HepG2 (cell line): ENCODE results near the gene SIVA1. TPM values are rescaled to one million over a fixed set of nuclear protein-coding genes. Genes with fewer than 3 reads are reported as not detected.
A peak's percentile ranks its signal among the peaks of the same experiment; 100 is the strongest.

Source experiments
- ATF1 ChIP-seq: IDR thresholded peaks from 2 replicates; pipeline ENCODE4 v1.6.1; 2016; ENCODE audit warnings: mild to moderate bottlenecking, control low read depth
- EED ChIP-seq: sonication (generic); formaldehyde crosslinking; IDR thresholded peaks from 2 replicates; pipeline ENCODE4 v1.5.0; 2020; ENCODE audit warnings: mild to moderate bottlenecking, missing genetic modification reagents
- MXI1 ChIP-seq: IDR thresholded peaks from 3 replicates; pipeline ENCODE4 v1.6.1; 2012; ENCODE audit warnings: low read depth, low read length, inconsistent platforms, borderline replicate concordance
- NR2F6 ChIP-seq, 2 experiments: IDR thresholded peaks; 2 replicates each; pipeline ENCODE4 v1.6.1; 2016; ENCODE audit warnings: antibody characterized with exemption in 1 of 2, mild to moderate bottlenecking in 1 of 2
- POLR2AphosphoS5 ChIP-seq: IDR thresholded peaks from 2 replicates; pipeline ENCODE4 v1.6.1; 2012; ENCODE audit warnings: low read depth, low read length
- POLR2G ChIP-seq: fragments of 200-400 bp; formaldehyde crosslinking; IDR thresholded peaks from 2 replicates; pipeline ENCODE4 v1.6.1; 2018; ENCODE audit warnings: mild to moderate bottlenecking, low read depth, low read length, moderate library complexity
- TBP ChIP-seq: sonication (generic); formaldehyde crosslinking; IDR thresholded peaks from 2 replicates; pipeline ENCODE4 v1.5.0; 2020; ENCODE audit warnings: missing genetic modification reagents
- TBX2 ChIP-seq: sonication (generic); formaldehyde crosslinking; IDR thresholded peaks from 2 replicates; pipeline ENCODE4 v1.5.0; 2020; ENCODE audit warnings: missing genetic modification reagents, mild to moderate bottlenecking, borderline replicate concordance
- ZNF264 ChIP-seq: sonication (generic); formaldehyde crosslinking; IDR thresholded peaks from 2 replicates; pipeline ENCODE4 v1.4.0; 2020; ENCODE audit warnings: missing genetic modification reagents
- ZNF335 ChIP-seq: sonication (generic); formaldehyde crosslinking; IDR thresholded peaks from 2 replicates; pipeline ENCODE4 v1.4.0; 2020; ENCODE audit warnings: missing genetic modification reagents
- ZNF766 ChIP-seq: sonication (generic); formaldehyde crosslinking; IDR thresholded peaks from 2 replicates; pipeline ENCODE4 v1.5.0; 2020; ENCODE audit warnings: missing genetic modification reagents, borderline replicate concordance
- polyA plus RNA-seq, 8 experiments: library from polyadenylated mRNA; depleted of rRNA in 3 of 8; stranded (reverse) in 7 of 8; unstranded in 1 of 8; fragments of >200 nt; fragmentation: Illumina TruSeq in 4 of 8; extraction: Trizol in 4 of 8; gene quantifications; 2 replicates each; pipeline versions ENCODE4 v1.2.1 to v1.2.3, GENCODE V29; 2011 to 2016; ENCODE audit warnings: low read depth in 4 of 8, missing spikeins in 1 of 8, mixed read lengths in 1 of 8; ENCODE audit not compliant: insufficient read depth in 1 of 8
- total RNA-seq, 5 experiments: library from RNA; depleted of rRNA; stranded (reverse); fragments of >200 nt; fragmentation: Illumina TruSeq; extraction: Trizol; gene quantifications; 2 replicates each; pipeline ENCODE4 v1.2.3, GENCODE V29; 2016; ENCODE audit warnings: low read depth in 1 of 5
- TF ChIP-seq, protein P1 (sequence below): sonication (generic); formaldehyde crosslinking; conservative IDR thresholded peaks from 2 replicates; pipeline ENCODE4 v1.8.1; 2023; ENCODE audit warnings: missing genetic modification reagents
- TF ChIP-seq, protein P2 (sequence below), 2 experiments: sonication (generic) in 1 of 2; formaldehyde crosslinking in 1 of 2; IDR thresholded peaks; 2 replicates each; pipeline versions ENCODE4 v1.5.1 to v1.6.1; 2011 to 2020; ENCODE audit warnings: borderline replicate concordance in 1 of 2, low read depth in 1 of 2, low read length in 1 of 2, mild to moderate bottlenecking in 1 of 2, missing genetic modification reagents in 1 of 2, moderate library complexity in 1 of 2
- TF ChIP-seq, protein P3 (sequence below): sonication (generic); formaldehyde crosslinking; IDR thresholded peaks from 2 replicates; pipeline ENCODE4 v1.9.0; 2021; ENCODE audit warnings: missing genetic modification reagents, mild to moderate bottlenecking, borderline replicate concordance
- TF ChIP-seq, protein P4 (sequence below): sonication (generic); formaldehyde crosslinking; IDR thresholded peaks from 2 replicates; pipeline ENCODE4 v1.4.0; 2020; ENCODE audit warnings: missing genetic modification reagents, borderline replicate concordance
- TF ChIP-seq, protein P5 (sequence below): sonication (generic); formaldehyde crosslinking; IDR thresholded peaks from 2 replicates; pipeline ENCODE4; 2020; ENCODE audit warnings: missing genetic modification reagents, mild to moderate bottlenecking, borderline replicate concordance

The SIVA1 gene
- total and polyA plus RNA-seq, 2 of the 13 experiments (the other 11 are each of a cell fraction or from before 2014, with no cell fraction given) = 123 to 186 TPM

DNA sequence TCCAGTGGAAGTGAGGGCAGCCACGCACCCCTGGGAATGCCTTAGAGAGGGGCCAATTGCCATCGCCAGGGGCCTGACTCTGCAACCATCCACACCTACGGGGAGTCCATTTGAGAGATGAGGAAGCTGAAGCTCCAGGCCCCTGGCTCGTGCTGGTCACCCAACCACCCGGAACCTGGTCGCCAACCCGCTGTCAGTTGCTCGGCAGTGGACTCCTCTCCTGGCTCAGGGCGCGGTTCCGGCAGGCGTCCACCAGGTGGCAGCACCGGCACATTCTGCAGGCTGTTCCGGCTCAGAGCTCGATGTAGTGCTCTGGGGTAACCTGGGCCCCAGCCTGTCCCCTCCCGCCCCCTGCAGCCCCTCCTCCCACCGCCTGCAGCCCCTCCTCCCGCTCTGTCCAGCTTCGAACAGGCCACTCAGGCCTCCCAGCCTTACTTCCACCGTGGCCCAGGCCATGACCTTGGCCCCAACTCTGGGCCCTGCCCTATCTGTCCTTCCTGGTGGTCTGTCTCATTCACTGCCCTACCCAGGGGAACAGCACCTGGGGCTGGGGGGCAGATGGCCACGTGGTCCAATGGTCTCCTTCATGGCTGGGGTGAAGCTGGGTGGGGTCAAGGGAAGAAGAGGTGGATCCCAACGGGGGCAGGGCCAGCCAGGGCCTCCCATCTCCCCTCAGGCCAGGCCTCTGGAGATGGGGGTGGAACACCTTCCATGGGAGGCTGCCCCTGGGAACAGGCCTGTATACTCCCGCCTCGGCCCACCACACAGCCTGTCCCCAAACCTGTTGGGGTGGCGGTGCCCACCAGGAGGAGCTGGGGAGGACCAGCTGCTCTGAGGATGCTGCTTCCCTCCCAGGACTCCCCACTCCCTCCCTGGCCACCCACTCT is 15.7 kb downstream of the SIVA1 start (continued):
- TF ChIP-seq, protein P1, sequence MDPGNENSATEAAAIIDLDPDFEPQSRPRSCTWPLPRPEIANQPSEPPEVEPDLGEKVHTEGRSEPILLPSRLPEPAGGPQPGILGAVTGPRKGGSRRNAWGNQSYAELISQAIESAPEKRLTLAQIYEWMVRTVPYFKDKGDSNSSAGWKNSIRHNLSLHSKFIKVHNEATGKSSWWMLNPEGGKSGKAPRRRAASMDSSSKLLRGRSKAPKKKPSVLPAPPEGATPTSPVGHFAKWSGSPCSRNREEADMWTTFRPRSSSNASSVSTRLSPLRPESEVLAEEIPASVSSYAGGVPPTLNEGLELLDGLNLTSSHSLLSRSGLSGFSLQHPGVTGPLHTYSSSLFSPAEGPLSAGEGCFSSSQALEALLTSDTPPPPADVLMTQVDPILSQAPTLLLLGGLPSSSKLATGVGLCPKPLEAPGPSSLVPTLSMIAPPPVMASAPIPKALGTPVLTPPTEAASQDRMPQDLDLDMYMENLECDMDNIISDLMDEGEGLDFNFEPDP (CRISPR knock-in tag) = no peak
- peak; percentile 79 for TF ChIP-seq NR2F6 (IDR thresholded peaks at IDR 0.05)
- peak; percentile 86 for TF ChIP-seq NR2F6 (CRISPR knock-in tag; IDR thresholded peaks at IDR 0.05)
- TF ChIP-seq, protein P2, sequence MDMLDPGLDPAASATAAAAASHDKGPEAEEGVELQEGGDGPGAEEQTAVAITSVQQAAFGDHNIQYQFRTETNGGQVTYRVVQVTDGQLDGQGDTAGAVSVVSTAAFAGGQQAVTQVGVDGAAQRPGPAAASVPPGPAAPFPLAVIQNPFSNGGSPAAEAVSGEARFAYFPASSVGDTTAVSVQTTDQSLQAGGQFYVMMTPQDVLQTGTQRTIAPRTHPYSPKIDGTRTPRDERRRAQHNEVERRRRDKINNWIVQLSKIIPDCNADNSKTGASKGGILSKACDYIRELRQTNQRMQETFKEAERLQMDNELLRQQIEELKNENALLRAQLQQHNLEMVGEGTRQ (IDR thresholded peaks at IDR 0.05; ENCODE audit: low read depth, low read length) = no peak
- TF ChIP-seq, protein P2 (CRISPR knock-in tag; IDR thresholded peaks at IDR 0.05; ENCODE audit: borderline replicate concordance) = peak; percentile 78
- peak; percentile 57; the same call in 1 of the 2 replicates for TF ChIP-seq ZNF766
- no peak for TF ChIP-seq TBP
- 0 out of 2 replicates have a peak, but pooled peaks have one; percentile 51 for TF ChIP-seq ZNF335 (CRISPR knock-in tag)
- TF ChIP-seq MXI1 = peak; percentile 56; the same call in 1 of the 3 replicates
- TF ChIP-seq, protein P3, sequence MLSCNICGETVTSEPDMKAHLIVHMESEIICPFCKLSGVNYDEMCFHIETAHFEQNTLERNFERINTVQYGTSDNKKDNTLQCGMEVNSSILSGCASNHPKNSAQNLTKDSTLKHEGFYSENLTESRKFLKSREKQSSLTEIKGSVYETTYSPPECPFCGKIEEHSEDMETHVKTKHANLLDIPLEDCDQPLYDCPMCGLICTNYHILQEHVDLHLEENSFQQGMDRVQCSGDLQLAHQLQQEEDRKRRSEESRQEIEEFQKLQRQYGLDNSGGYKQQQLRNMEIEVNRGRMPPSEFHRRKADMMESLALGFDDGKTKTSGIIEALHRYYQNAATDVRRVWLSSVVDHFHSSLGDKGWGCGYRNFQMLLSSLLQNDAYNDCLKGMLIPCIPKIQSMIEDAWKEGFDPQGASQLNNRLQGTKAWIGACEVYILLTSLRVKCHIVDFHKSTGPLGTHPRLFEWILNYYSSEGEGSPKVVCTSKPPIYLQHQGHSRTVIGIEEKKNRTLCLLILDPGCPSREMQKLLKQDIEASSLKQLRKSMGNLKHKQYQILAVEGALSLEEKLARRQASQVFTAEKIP (CRISPR knock-in tag) = no peak
- TF ChIP-seq ZNF264 (CRISPR knock-in tag) = no peak
- no peak for TF ChIP-seq ATF1 (CRISPR knock-in tag)
- peak; percentile 57; the same call in 1 of the 2 replicates for TF ChIP-seq TBX2
- TF ChIP-seq, protein P4, sequence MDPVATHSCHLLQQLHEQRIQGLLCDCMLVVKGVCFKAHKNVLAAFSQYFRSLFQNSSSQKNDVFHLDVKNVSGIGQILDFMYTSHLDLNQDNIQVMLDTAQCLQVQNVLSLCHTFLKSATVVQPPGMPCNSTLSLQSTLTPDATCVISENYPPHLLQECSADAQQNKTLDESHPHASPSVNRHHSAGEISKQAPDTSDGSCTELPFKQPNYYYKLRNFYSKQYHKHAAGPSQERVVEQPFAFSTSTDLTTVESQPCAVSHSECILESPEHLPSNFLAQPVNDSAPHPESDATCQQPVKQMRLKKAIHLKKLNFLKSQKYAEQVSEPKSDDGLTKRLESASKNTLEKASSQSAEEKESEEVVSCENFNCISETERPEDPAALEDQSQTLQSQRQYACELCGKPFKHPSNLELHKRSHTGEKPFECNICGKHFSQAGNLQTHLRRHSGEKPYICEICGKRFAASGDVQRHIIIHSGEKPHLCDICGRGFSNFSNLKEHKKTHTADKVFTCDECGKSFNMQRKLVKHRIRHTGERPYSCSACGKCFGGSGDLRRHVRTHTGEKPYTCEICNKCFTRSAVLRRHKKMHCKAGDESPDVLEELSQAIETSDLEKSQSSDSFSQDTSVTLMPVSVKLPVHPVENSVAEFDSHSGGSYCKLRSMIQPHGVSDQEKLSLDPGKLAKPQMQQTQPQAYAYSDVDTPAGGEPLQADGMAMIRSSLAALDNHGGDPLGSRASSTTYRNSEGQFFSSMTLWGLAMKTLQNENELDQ (CRISPR knock-in tag) = no peak
- TF ChIP-seq POLR2G = peak; percentile 62; the same call in 1 of the 2 replicates
- TF ChIP-seq, protein P5, sequence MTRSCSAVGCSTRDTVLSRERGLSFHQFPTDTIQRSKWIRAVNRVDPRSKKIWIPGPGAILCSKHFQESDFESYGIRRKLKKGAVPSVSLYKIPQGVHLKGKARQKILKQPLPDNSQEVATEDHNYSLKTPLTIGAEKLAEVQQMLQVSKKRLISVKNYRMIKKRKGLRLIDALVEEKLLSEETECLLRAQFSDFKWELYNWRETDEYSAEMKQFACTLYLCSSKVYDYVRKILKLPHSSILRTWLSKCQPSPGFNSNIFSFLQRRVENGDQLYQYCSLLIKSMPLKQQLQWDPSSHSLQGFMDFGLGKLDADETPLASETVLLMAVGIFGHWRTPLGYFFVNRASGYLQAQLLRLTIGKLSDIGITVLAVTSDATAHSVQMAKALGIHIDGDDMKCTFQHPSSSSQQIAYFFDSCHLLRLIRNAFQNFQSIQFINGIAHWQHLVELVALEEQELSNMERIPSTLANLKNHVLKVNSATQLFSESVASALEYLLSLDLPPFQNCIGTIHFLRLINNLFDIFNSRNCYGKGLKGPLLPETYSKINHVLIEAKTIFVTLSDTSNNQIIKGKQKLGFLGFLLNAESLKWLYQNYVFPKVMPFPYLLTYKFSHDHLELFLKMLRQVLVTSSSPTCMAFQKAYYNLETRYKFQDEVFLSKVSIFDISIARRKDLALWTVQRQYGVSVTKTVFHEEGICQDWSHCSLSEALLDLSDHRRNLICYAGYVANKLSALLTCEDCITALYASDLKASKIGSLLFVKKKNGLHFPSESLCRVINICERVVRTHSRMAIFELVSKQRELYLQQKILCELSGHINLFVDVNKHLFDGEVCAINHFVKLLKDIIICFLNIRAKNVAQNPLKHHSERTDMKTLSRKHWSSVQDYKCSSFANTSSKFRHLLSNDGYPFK = peak; percentile 57; the same call in 1 of the 2 replicates
- 0 out of 2 replicates have a peak, but pooled peaks have one; percentile 4 for TF ChIP-seq EED
- peak; percentile 70 for TF ChIP-seq POLR2AphosphoS5
